Neural progenitor cell (in vitro differentiated cells): ENCODE measurements around the gene CCDC78. TPM values are rescaled to one million over a fixed set of nuclear protein-coding genes. Genes with fewer than 3 reads are reported as not detected.

Source experiments
- DNase-seq: peaks from one replicate; pipeline ENCODE4 v3.0.0-alpha.2; 2016; ENCODE audit warnings: low spot score
- H2AFZ ChIP-seq: fragments of 200-600 bp; sonication (generic); replicated peaks from 2 replicates; pipeline ENCODE4 v1.6.1; 2016; ENCODE audit warnings: antibody characterized with exemption
- H3F3A ChIP-seq: fragments of 200-600 bp; sonication (generic); 2 replicates; pipeline ENCODE4 v1.6.1; 2016; ENCODE audit warnings: antibody characterized with exemption, low read depth
- H3K27ac ChIP-seq: fragments of 200-600 bp; sonication (generic); 2 replicates; pipeline ENCODE4 v1.5.1; 2016; ENCODE audit warnings: mild to moderate bottlenecking
- H3K27me3 ChIP-seq: fragments of 200-600 bp; sonication (generic); 2 replicates; pipeline ENCODE4 v1.6.1; 2016; ENCODE audit warnings: mild to moderate bottlenecking, moderate library complexity
- H3K36me3 ChIP-seq: fragments of 200-600 bp; sonication (generic); 2 replicates; pipeline ENCODE4 v1.5.1; 2016
- H3K4me1 ChIP-seq: fragments of 200-600 bp; sonication (generic); 2 replicates; pipeline ENCODE4 v1.6.1; 2016; ENCODE audit warnings: mixed run types
- H3K4me2 ChIP-seq: fragments of 200-600 bp; sonication (generic); 2 replicates; pipeline ENCODE4 v1.6.1; 2016
- H3K4me3 ChIP-seq: fragments of 200-600 bp; sonication (generic); 2 replicates; pipeline ENCODE4 v1.5.1; 2016
- H3K79me2 ChIP-seq: fragments of 200-600 bp; sonication (generic); 2 replicates; pipeline ENCODE4 v1.6.1; 2016; ENCODE audit warnings: low read depth
- H3K9ac ChIP-seq: fragments of 200-600 bp; sonication (generic); 2 replicates; pipeline ENCODE4 v1.6.1; 2016
- H3K9me3 ChIP-seq: fragments of 200-600 bp; sonication (generic); 2 replicates; pipeline ENCODE4 v1.5.1; 2016; ENCODE audit warnings: low read depth
- H4K20me1 ChIP-seq: fragments of 200-600 bp; sonication (generic); 2 replicates; pipeline ENCODE4 v1.6.1; 2016; ENCODE audit warnings: low read depth
- H3K27ac Mint-ChIP-seq: 3 replicates; pipeline ENCODE4 v1.8.0; 2021; ENCODE audit warnings: mixed read lengths
- H3K27me3 Mint-ChIP-seq: 2 replicates; pipeline ENCODE4 v1.8.0; 2022; ENCODE audit warnings: low read depth, mild to moderate bottlenecking, inconsistent platforms, moderate library complexity, mixed read lengths; ENCODE audit not compliant: insufficient read depth
- H3K36me3 Mint-ChIP-seq: 3 replicates; pipeline ENCODE4 v1.8.0; 2021; ENCODE audit warnings: mixed read lengths
- H3K4me1 Mint-ChIP-seq: 3 replicates; pipeline ENCODE4 v1.8.0; 2021; ENCODE audit warnings: mixed read lengths
- H3K4me3 Mint-ChIP-seq: 3 replicates; pipeline ENCODE4 v1.8.0; 2021; ENCODE audit warnings: mild to moderate bottlenecking, moderate library complexity, mixed read lengths
- H3K9me3 Mint-ChIP-seq: 3 replicates; pipeline ENCODE4 v1.8.0; 2020; ENCODE audit warnings: mixed read lengths
- CTCF ChIP-seq: fragments of 200-600 bp; sonication (generic); IDR thresholded peaks from 2 replicates; pipeline ENCODE4 v1.5.1; 2017; ENCODE audit warnings: antibody characterized with exemption, mild to moderate bottlenecking
- EZH2 ChIP-seq: fragments of 200-600 bp; sonication (generic); IDR thresholded peaks from 2 replicates; pipeline ENCODE4 v1.6.1; 2017; ENCODE audit warnings: antibody characterized with exemption, mild to moderate bottlenecking, moderate library complexity
- EZH2phosphoT487 ChIP-seq: fragments of 200-600 bp; sonication (generic); IDR thresholded peaks from 2 replicates; pipeline ENCODE4 v1.6.1; 2017; ENCODE audit warnings: antibody characterized with exemption
- total RNA-seq: library from RNA; depleted of rRNA; stranded (reverse); fragments of >200 nt; gene quantifications from 2 replicates; pipeline ENCODE4 v1.2.3, GENCODE V29; 2015; ENCODE audit warnings: low replicate concordance

Gene CCDC78
- total RNA-seq, 1 donor from 2014 or later: 0.67 TPM

- H3F3A ChIP-seq: no peaks in the 10 kb centered on the region
- no peak overlapping the region for H3K4me2 ChIP-seq
- no peaks in the 10 kb centered on the region for H3K36me3 Mint-ChIP-seq
- no peak overlapping the region for H3K9ac ChIP-seq
- H3K9me3 ChIP-seq: no peaks in the 10 kb centered on the region
- peaks cover 5% of the 10 kb centered on the region for H3K27me3 ChIP-seq
- peaks cover 8% of the 10 kb centered on the region for H3K27me3 Mint-ChIP-seq
- no peak overlapping the region for H2AFZ ChIP-seq
- DNase-seq: no peak
- H3K36me3 ChIP-seq: no peaks in the 10 kb centered on the region
- H3K4me3 ChIP-seq: no peak overlapping the region
- no peak overlapping the region for H3K27ac ChIP-seq
- H3K4me3 Mint-ChIP-seq: no peak overlapping the region
- H3K79me2 ChIP-seq: no peaks in the 10 kb centered on the region
- H3K4me1 ChIP-seq: no peaks in the 10 kb centered on the region
- TF ChIP-seq EZH2phosphoT487 (no peak), CTCF (no peak), EZH2 (no peak)
- H3K9me3 Mint-ChIP-seq: no peaks in the 10 kb centered on the region
- H4K20me1 ChIP-seq: no peaks in the 10 kb centered on the region
- H3K27ac Mint-ChIP-seq: no peak overlapping the region
- H3K4me1 Mint-ChIP-seq: peaks cover 4% of the 10 kb centered on the region
These were observed 46.7 kb upstream of the CCDC78 start for GRCh38 chr16:772959-773358.

- Mint-ChIP-seq H3K27ac (no peak overlapping the region), H3K9me3 (no peaks in the 10 kb centered on the region), H3K27me3 (peaks cover 5% of the 10 kb centered on the region), H3K36me3 (no peaks in the 10 kb centered on the region), H3K4me1 (peaks cover 2% of the 10 kb centered on the region), H3K4me3 (no peak overlapping the region)
- H3K27ac ChIP-seq: no peak overlapping the region
- no peak overlapping the region for H3K9ac ChIP-seq
- no peaks in the 10 kb centered on the region for H3F3A ChIP-seq
- H3K4me3 ChIP-seq: no peak overlapping the region
- H3K4me2 ChIP-seq: no peak overlapping the region
- no peak overlapping the region for H2AFZ ChIP-seq
- no peaks in the 10 kb centered on the region for H3K27me3 ChIP-seq
- TF ChIP-seq EZH2phosphoT487 (no peak), CTCF (no peak), EZH2 (no peak)
- H3K36me3 ChIP-seq: no peaks in the 10 kb centered on the region
- H3K9me3 ChIP-seq: no peaks in the 10 kb centered on the region
- no peak for DNase-seq
- H4K20me1 ChIP-seq: no peaks in the 10 kb centered on the region
- no peaks in the 10 kb centered on the region for H3K79me2 ChIP-seq
- H3K4me1 ChIP-seq: no peaks in the 10 kb centered on the region
These were observed 44.2 kb upstream of the CCDC78 start for GRCh38 chr16:770411-770810.

GRCh38 chr16:769934-770333 is 43.7 kb upstream of the CCDC78 start:
- H3K4me2 ChIP-seq: no peak overlapping the region
- H3K4me3 ChIP-seq: no peak overlapping the region
- Mint-ChIP-seq H3K27ac (no peak overlapping the region), H3K27me3 (peaks cover 5% of the 10 kb centered on the region), H3K9me3 (no peaks in the 10 kb centered on the region), H3K4me1 (peaks cover 2% of the 10 kb centered on the region), H3K4me3 (no peak overlapping the region), H3K36me3 (no peaks in the 10 kb centered on the region)
- no peaks in the 10 kb centered on the region for H3K4me1 ChIP-seq
- H3K36me3 ChIP-seq: no peaks in the 10 kb centered on the region
- no peak overlapping the region for H2AFZ ChIP-seq
- no peaks in the 10 kb centered on the region for H3K9me3 ChIP-seq
- TF ChIP-seq EZH2 (no peak), CTCF (no peak), EZH2phosphoT487 (no peak)
- H3F3A ChIP-seq: no peaks in the 10 kb centered on the region
- no peak overlapping the region for H3K27ac ChIP-seq
- no peaks in the 10 kb centered on the region for H3K27me3 ChIP-seq
- H4K20me1 ChIP-seq: no peaks in the 10 kb centered on the region
- H3K79me2 ChIP-seq: no peaks in the 10 kb centered on the region
- DNase-seq: no peak
- no peak overlapping the region for H3K9ac ChIP-seq
